K562 (cell line): ENCODE results near the gene BATF. TPM values are rescaled to one million over a fixed set of nuclear protein-coding genes. Genes with fewer than 3 reads are reported as not detected.

Source experiments
- ATAC-seq: fragments of 200-7000 bp; cut with Tn5 transposase; 3 replicates; pipeline ENCODE4 v1.9.1; 2020; ENCODE audit warnings: moderate library complexity
- BruUV-seq: library from RNA; stranded (reverse); fragments of 400-500 nt; replicated peaks from 2 replicates; lab custom pipeline; 2021; lab: Mats Ljungman, UMichigan
- CTCF ChIA-PET: fragments of 300-600 bp; formaldehyde crosslinking; extraction: SDS; loops from one replicate; lab custom pipeline; 2021; ENCODE audit warnings: low intra/inter-chr PET ratio; lab: Yijun Ruan, JAX
- POLR2A ChIA-PET: fragments of 300-600, 350-650 bp; sonication (Branson Sonifier 250); formaldehyde crosslinking; extraction: SDS; loops from one replicate; lab custom pipeline; 2021; ENCODE audit warnings: antibody characterized with exemption, inconsistent platforms; lab: Yijun Ruan, JAX
- DNase-seq, 4 experiments: peaks; one replicate each; pipeline versions ENCODE4 v3.0.0 to v3.0.0-alpha.2; 2011 to 2018; ENCODE audit warnings: low spot score in 3 of 4, mixed read lengths in 3 of 4; ENCODE audit errors: extremely low read depth in 1 of 4
- FAIRE-seq: peaks from 2 replicates; lab custom pipeline; 2011; peaks lifted over from hg19 to GRCh38; lab: Jason Lieb, UNC
- H2AFZ ChIP-seq: 2 replicates; pipeline ENCODE4 v1.6.0; 2011; ENCODE audit warnings: low read depth, low read length, control low read depth, inconsistent platforms
- H3K27ac ChIP-seq: fragments of 200-600 bp; 3 replicates; pipeline ENCODE4 v1.8.0; 2011; ENCODE audit warnings: low read depth, mild to moderate bottlenecking, control low read depth, inconsistent platforms, low read length, moderate library complexity, mixed read lengths; ENCODE audit errors: extremely low read depth
- H3K27me3 ChIP-seq, 2 experiments: fragments of 300-600 bp in 1 of 2; 2 replicates in 1 of 2; 3 replicates in 1 of 2; pipeline versions ENCODE4 v1.6.0 to v1.8.0; 2011; ENCODE audit warnings: inconsistent platforms in 2 of 2, low read length in 2 of 2, mild to moderate bottlenecking in 1 of 2, mixed read lengths in 1 of 2, moderate library complexity in 1 of 2; ENCODE audit not compliant: control insufficient read depth in 2 of 2, insufficient read depth in 2 of 2
- H3K36me3 ChIP-seq: fragments of 300-600 bp; 3 replicates; pipeline ENCODE4 v1.8.0; 2011; ENCODE audit warnings: mild to moderate bottlenecking, low read length, inconsistent platforms; ENCODE audit not compliant: control insufficient read depth, insufficient read depth
- H3K4me1 ChIP-seq, 2 experiments: fragments of 200-600 bp in 1 of 2; replicated peaks in 1 of 2; 2 replicates in 1 of 2; 3 replicates in 1 of 2; pipeline versions ENCODE4 v1.5.1 to v1.8.0; 2011; ENCODE audit warnings: inconsistent platforms in 2 of 2, low read length in 2 of 2, mild to moderate bottlenecking in 1 of 2, mixed read lengths in 1 of 2, moderate library complexity in 1 of 2; ENCODE audit not compliant: control insufficient read depth in 2 of 2, insufficient read depth in 2 of 2
- H3K4me2 ChIP-seq: 2 replicates; pipeline ENCODE4 v1.6.1; 2011; ENCODE audit warnings: low read length, control low read depth, inconsistent platforms, mixed read lengths; ENCODE audit not compliant: insufficient read depth
- H3K4me3 ChIP-seq: fragments of 200-600 bp; sonication (generic), shearing (Covaris generic); 2 replicates; pipeline ENCODE4 v1.5.1; 2016; ENCODE audit warnings: control low read depth, inconsistent platforms
- H3K79me2 ChIP-seq: fragments of 200-600 bp; 3 replicates; pipeline ENCODE4 v1.8.0; 2011; ENCODE audit warnings: low read length, inconsistent platforms; ENCODE audit not compliant: control insufficient read depth, insufficient read depth
- H3K9ac ChIP-seq, 2 experiments: 2 replicates each; pipeline versions ENCODE4 v1.6.0 to v1.6.1; 2011; ENCODE audit warnings: low read depth in 2 of 2, low read length in 2 of 2, control low read depth in 1 of 2, inconsistent platforms in 1 of 2, mild to moderate bottlenecking in 1 of 2, mixed read lengths in 1 of 2; ENCODE audit not compliant: insufficient read depth in 1 of 2
- H3K9me1 ChIP-seq: one replicate; pipeline ENCODE4 v1.6.0; 2011; ENCODE audit warnings: inconsistent platforms, mild to moderate bottlenecking, low read length, moderate library complexity; ENCODE audit not compliant: control insufficient read depth, insufficient read depth
- H3K9me3 ChIP-seq: replicated peaks from 2 replicates; pipeline ENCODE4 v1.5.1; 2011; ENCODE audit warnings: low read depth, low read length, inconsistent platforms; ENCODE audit not compliant: control insufficient read depth, insufficient read depth
- H4K20me1 ChIP-seq: replicated peaks from 2 replicates; pipeline ENCODE4 v1.6.1; 2011; ENCODE audit warnings: low read length, inconsistent platforms, mixed read lengths; ENCODE audit not compliant: control insufficient read depth, insufficient read depth
- ARNT ChIP-seq, 2 experiments: fragments of 450-650 bp; IDR thresholded peaks; 2 replicates each; pipeline ENCODE4 v1.6.1; 2016; ENCODE audit warnings: mild to moderate bottlenecking in 1 of 2
- ETV6 ChIP-seq, 3 experiments: fragments of 150-350 bp in 1 of 3; sonication (generic) in 1 of 3; formaldehyde crosslinking in 1 of 3; IDR thresholded peaks; 2 replicates each; pipeline versions ENCODE4 v1.6.1 to v1.8.0; 2014 to 2022; ENCODE audit warnings: borderline replicate concordance in 2 of 3, low read depth in 2 of 3, antibody characterized with exemption in 1 of 3, low read length in 1 of 3, mild to moderate bottlenecking in 1 of 3, missing genetic modification reagents in 1 of 3
- MCM5 ChIP-seq: fragments of 450-650 bp; IDR thresholded peaks from 2 replicates; pipeline ENCODE4 v1.6.1; 2016; ENCODE audit warnings: low read depth
- PTRF ChIP-seq: fragments of 450-650 bp; IDR thresholded peaks from 2 replicates; pipeline ENCODE4 v1.6.1; 2016; ENCODE audit warnings: mild to moderate bottlenecking, missing genetic modification characterization, missing compliant biosample characterization
- SIRT6 ChIP-seq: IDR thresholded peaks from one replicate; pipeline ENCODE4 v1.6.1; 2012; ENCODE audit warnings: low read depth, mild to moderate bottlenecking, control low read depth, inconsistent platforms, low read length, moderate library complexity
- TAF1 ChIP-seq: IDR thresholded peaks from 2 replicates; pipeline ENCODE4 v1.6.1; 2011; ENCODE audit warnings: mild to moderate bottlenecking, low read length, moderate library complexity; ENCODE audit not compliant: insufficient read depth, control insufficient read depth, severe bottlenecking; ENCODE audit errors: extremely low read depth
- ZFX ChIP-seq: sonication (generic); formaldehyde crosslinking; IDR thresholded peaks from 2 replicates; pipeline ENCODE4 v1.8.0; 2022; ENCODE audit warnings: mild to moderate bottlenecking, missing genetic modification reagents, moderate library complexity
- WGBS: fragments of 100-300 bp; shearing (Covaris generic); methylation state at CpG from one replicate; pipeline ENCODE4 v1.1.6; 2016; ENCODE audit warnings: low coverage, mixed read lengths; ENCODE audit not compliant: insufficient coverage; ENCODE audit errors: missing lambda C conversion rate; 5-methylcytosine and 5-hydroxymethylcytosine counted together
- in situ Hi-C: fragments of 300-500 bp; cut with MboI; formaldehyde crosslinking; loops from 4 replicates; pipeline ENCODE4 v1.15.0; 2018; ENCODE audit warnings: inconsistent platforms, mixed read lengths
- intact Hi-C: fragments of 100-400 bp; cut with micrococcal nuclease; formaldehyde crosslinking; loops from 2 replicates; pipeline ENCODE4 v1.14.2; 2022
- polyA plus RNA-seq, 8 experiments: library from polyadenylated mRNA; depleted of rRNA in 4 of 8; stranded (reverse) in 5 of 8; unstranded in 3 of 8; fragments of >200 nt; fragmentation: Nextera tagmentation in 2 of 8; fragmentation: Illumina TruSeq in 1 of 8; extraction: Ambion mirVana in 2 of 8; extraction: Trizol in 1 of 8; gene quantifications; 2 replicates each; pipeline versions ENCODE4 v1.2.1 to v1.2.3, GENCODE V29; 2011 to 2014; ENCODE audit warnings: inconsistent platforms in 1 of 8, missing spikeins in 1 of 8
- total RNA-seq, 7 experiments: library from RNA; depleted of rRNA in 6 of 7; stranded (reverse); fragments of >200 nt in 6 of 7; fragmentation: Illumina TruSeq in 2 of 7; extraction: Trizol in 2 of 7; gene quantifications; 2 replicates each; pipeline versions ENCODE4 v1.2.1 to v1.2.3, GENCODE V29; 2011 to 2021; ENCODE audit warnings: low replicate concordance in 1 of 7

The BATF gene
- total and polyA plus RNA-seq, 9 of the 15 experiments (the other 6 are each of a cell fraction or from before 2014, with no cell fraction given), result 0.13 to 2.1 (median 0.55) TPM; not detected in 2

DNA sequence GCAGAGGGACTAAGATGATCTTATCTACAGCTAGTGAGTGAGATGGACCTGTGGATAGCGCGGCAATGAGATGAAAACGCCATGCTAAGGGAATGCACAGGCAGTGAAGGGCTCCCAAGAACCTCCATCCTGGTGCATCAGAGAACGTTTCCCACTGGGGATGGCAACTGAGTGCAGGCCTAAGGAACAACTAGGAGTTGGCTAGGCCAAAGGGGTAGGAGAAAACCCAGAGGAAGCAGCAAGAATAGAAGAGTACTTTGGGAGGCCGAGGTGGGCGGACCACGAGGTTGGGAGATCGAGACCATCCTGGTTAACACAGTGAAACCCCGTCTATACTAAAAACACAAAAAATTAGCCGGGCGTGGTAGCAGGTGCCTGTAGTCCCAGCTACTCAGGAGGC, 24.6 kb upstream of the BATF start:
- no peak overlapping the region for H3K27ac ChIP-seq
- no peaks in the 10 kb centered on the region for H3K9me1 ChIP-seq
- in situ Hi-C loops (no loop called here), intact Hi-C loops (no loop called here)
- no peak for ATAC-seq
- H3K9ac ChIP-seq, result no peak overlapping the region
- TF ChIP-seq SIRT6 (no peak), ETV6 (IDR thresholded peaks at IDR 0.05; ENCODE audit: borderline replicate concordance in 1 of 2, low read depth in 2 of 2, low read length in 1 of 2) (no peak), ETV6 (CRISPR knock-in tag; IDR thresholded peaks at IDR 0.05; ENCODE audit: borderline replicate concordance) (no peak), PTRF (tag) (no peak), ARNT (IDR thresholded peaks at IDR 0.05) (no peak), ZFX (CRISPR knock-in tag) (no peak), TAF1 (no peak), MCM5 (no peak)
- no peak overlapping the region for H3K4me3 ChIP-seq
- DNase-seq, result no peak
- BruUV-seq, result no TSS peak
- 40% methylated on average over 9 of the region's 11 CpGs for WGBS
- H3K4me2 ChIP-seq, result no peak overlapping the region
- no peaks in the 10 kb centered on the region for H4K20me1 ChIP-seq
- no peaks in the 10 kb centered on the region for H3K36me3 ChIP-seq
- H3K9me3 ChIP-seq, result no peaks in the 10 kb centered on the region
- ChIA-PET CTCF (no interaction called here), POLR2A (interaction anchor here (1.1 kb wide), 1 partner anchor 9 kb away, joined by 4 read pairs; no protein-coding TSS in a partner anchor)
- no peak overlapping the region for H2AFZ ChIP-seq
- no peaks in the 10 kb centered on the region for H3K79me2 ChIP-seq
- H3K27me3 ChIP-seq, result no peaks in the 10 kb centered on the region
- FAIRE-seq, result no peak
- peaks cover 0 to 3% of the 10 kb centered on the region in 2 experiments; a peak in 2 of 5 replicates for H3K4me1 ChIP-seq
